HL-60 (cell line): ENCODE results near the gene MUTYH.

Experiments
- DNase-seq, 2 experiments: peaks; one replicate each; pipeline ENCODE4 v3.0.0-alpha.2; 2010 to 2020; ENCODE audit warnings: low read depth in 1 of 2, low spot score in 1 of 2
- H3K27ac ChIP-seq: fragments of 250-450 bp; sonication (Bioruptor Pico); replicated peaks from 2 replicates; pipeline ENCODE4 v1.5.1; 2020; ENCODE audit warnings: mild to moderate bottlenecking, moderate library complexity
- H3K27me3 ChIP-seq: fragments of 250-450 bp; sonication (Bioruptor Pico); 2 replicates; pipeline ENCODE4 v1.5.1; 2021; ENCODE audit warnings: mild to moderate bottlenecking, moderate library complexity; ENCODE audit not compliant: insufficient read depth, poor library complexity, severe bottlenecking
- H3K4me3 ChIP-seq: replicated peaks from 2 replicates; pipeline ENCODE4 v1.5.1; 2011; ENCODE audit warnings: mild to moderate bottlenecking, control low read depth, low read length; ENCODE audit not compliant: insufficient read depth
- GABPA ChIP-seq: IDR thresholded peaks from 2 replicates; pipeline ENCODE4 v1.6.1; 2012; ENCODE audit warnings: low read depth
- POLR2AphosphoS5 ChIP-seq: IDR thresholded peaks from 2 replicates; pipeline ENCODE4 v1.6.1; 2012; ENCODE audit warnings: low read depth
- SPI1 ChIP-seq: IDR thresholded peaks from 2 replicates; pipeline ENCODE4 v1.6.1; 2012; ENCODE audit warnings: low read depth, mild to moderate bottlenecking, borderline replicate concordance
- TF ChIP-seq, protein P1 (sequence below): IDR thresholded peaks from one replicate; pipeline ENCODE4 v1.5.1; 2011; ENCODE audit warnings: low read length, control low read depth, inconsistent platforms; ENCODE audit not compliant: insufficient read depth
- TF ChIP-seq, protein P2 (sequence below): IDR thresholded peaks from 2 replicates; pipeline ENCODE4 v1.6.1; 2012; ENCODE audit warnings: low read depth; ENCODE audit not compliant: insufficient replicate concordance

Gene MUTYH

DNA sequence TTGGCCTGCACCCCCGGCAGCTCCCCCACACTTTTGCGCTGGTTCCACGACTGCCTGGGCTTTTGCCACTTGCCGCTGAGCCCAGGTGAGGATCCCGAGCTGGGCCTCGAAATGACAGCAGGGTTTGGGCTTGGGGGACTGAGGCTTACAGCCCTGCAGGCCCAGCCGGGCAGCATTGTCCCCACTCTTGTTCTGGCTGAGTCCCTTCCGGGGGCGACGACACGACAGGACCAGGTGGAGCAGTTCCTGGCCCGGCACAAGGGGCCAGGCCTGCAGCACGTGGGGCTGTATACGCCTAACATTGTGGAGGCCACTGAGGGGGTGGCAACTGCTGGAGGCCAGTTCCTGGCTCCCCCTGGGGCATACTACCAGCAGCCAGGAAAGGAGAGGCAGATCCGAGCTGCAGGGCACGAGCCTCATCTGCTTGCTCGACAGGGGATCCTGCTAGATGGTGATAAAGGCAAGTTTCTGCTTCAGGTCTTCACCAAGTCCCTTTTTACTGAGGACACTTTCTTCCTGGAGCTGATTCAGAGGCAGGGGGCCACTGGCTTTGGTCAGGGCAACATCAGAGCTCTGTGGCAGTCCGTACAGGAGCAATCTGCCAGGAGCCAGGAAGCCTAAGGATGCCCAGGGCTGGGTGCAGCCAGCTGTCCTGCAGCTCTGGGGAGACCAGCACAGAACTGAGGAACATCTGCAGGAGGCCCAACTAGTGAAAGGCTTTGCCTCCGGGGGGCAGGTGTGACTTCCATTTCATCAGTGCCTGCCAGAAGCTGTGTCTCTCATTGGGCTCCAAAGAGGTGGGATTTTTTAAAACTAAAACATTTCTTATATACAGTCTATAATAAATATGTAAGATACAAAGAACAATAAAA is 12.4 kb downstream of the MUTYH start:
- DNase-seq, result peak; percentile 29 to 35
- TF ChIP-seq, protein P1, sequence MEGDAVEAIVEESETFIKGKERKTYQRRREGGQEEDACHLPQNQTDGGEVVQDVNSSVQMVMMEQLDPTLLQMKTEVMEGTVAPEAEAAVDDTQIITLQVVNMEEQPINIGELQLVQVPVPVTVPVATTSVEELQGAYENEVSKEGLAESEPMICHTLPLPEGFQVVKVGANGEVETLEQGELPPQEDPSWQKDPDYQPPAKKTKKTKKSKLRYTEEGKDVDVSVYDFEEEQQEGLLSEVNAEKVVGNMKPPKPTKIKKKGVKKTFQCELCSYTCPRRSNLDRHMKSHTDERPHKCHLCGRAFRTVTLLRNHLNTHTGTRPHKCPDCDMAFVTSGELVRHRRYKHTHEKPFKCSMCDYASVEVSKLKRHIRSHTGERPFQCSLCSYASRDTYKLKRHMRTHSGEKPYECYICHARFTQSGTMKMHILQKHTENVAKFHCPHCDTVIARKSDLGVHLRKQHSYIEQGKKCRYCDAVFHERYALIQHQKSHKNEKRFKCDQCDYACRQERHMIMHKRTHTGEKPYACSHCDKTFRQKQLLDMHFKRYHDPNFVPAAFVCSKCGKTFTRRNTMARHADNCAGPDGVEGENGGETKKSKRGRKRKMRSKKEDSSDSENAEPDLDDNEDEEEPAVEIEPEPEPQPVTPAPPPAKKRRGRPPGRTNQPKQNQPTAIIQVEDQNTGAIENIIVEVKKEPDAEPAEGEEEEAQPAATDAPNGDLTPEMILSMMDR, result no peak
- TF ChIP-seq POLR2AphosphoS5, result no peak; the same call in 1 of the 2 replicates
- no peak for TF ChIP-seq SPI1
- TF ChIP-seq, protein P2, sequence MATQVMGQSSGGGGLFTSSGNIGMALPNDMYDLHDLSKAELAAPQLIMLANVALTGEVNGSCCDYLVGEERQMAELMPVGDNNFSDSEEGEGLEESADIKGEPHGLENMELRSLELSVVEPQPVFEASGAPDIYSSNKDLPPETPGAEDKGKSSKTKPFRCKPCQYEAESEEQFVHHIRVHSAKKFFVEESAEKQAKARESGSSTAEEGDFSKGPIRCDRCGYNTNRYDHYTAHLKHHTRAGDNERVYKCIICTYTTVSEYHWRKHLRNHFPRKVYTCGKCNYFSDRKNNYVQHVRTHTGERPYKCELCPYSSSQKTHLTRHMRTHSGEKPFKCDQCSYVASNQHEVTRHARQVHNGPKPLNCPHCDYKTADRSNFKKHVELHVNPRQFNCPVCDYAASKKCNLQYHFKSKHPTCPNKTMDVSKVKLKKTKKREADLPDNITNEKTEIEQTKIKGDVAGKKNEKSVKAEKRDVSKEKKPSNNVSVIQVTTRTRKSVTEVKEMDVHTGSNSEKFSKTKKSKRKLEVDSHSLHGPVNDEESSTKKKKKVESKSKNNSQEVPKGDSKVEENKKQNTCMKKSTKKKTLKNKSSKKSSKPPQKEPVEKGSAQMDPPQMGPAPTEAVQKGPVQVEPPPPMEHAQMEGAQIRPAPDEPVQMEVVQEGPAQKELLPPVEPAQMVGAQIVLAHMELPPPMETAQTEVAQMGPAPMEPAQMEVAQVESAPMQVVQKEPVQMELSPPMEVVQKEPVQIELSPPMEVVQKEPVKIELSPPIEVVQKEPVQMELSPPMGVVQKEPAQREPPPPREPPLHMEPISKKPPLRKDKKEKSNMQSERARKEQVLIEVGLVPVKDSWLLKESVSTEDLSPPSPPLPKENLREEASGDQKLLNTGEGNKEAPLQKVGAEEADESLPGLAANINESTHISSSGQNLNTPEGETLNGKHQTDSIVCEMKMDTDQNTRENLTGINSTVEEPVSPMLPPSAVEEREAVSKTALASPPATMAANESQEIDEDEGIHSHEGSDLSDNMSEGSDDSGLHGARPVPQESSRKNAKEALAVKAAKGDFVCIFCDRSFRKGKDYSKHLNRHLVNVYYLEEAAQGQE, result no peak
- no peak for TF ChIP-seq GABPA
- Histone ChIP-seq H3K4me3 (peak overlapping the region; percentile 64), H3K27ac (peak overlapping the region; percentile 76), H3K27me3 (no peaks in the 10 kb centered on the region)

DNA sequence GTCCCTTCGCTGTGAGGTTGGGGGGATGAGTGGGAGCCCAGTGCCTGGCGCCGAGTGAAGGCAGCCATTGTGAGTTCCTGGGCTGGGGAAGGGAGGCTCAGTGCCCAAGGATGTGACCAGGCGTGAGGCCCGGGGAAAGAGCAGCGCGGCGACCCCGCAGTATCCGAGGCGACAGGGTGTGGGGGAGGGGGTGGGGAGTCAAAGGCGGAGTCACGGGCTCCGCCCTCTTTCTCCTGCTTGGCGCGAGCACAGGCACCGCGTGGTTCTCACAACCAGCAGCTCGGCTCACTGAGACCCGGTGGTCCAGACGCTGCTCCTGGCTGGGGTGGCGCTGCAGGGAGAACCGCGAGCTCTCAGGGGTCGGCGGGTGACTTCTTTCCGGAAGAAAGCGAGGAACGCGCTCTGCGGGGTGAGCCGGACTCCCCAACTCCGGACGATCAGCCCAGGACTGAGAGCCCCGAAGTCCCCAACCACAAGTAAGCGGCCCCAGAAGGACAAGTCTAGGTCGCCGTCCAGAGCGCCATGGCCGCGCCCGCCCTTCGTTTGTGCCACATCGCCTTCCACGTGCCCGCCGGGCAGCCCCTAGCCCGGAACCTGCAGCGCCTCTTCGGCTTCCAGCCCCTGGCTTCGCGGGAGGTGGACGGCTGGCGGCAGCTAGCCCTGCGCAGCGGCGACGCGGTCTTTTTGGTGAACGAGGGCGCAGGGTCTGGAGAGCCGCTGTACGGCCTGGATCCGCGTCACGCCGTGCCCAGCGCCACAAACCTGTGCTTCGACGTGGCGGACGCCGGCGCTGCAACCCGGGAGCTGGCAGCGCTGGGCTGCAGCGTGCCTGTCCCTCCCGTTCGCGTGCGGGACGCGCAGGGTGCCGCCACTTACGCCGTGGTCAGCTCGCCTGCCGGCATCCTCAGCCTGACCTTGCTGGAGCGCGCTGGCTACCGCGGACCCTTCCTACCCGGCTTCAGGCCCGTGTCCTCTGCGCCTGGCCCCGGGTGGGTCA is 13.3 kb downstream of the MUTYH start, which contains the start of gene HPDL:
Gene HPDL (plus strand): TSS at position 269 of the 997 bp plus-strand sequence. CDS start 254 bp downstream, at position 523.
- DNase-seq, result peak; percentile 65 to 88
- TF ChIP-seq GABPA (no peak), POLR2AphosphoS5 (peak; percentile 72; the same call in 1 of the 2 replicates), SPI1 (no peak)
- TF ChIP-seq, protein P1, result no peak
- TF ChIP-seq, protein P2, result peak; percentile 34
- H3K27me3 ChIP-seq, result no peaks in the 10 kb centered on the region
- H3K4me3 ChIP-seq, result peak within 1 kb of the TSS; percentile 64
- peak within 1 kb of the TSS; percentile 76 for H3K27ac ChIP-seq

DNA sequence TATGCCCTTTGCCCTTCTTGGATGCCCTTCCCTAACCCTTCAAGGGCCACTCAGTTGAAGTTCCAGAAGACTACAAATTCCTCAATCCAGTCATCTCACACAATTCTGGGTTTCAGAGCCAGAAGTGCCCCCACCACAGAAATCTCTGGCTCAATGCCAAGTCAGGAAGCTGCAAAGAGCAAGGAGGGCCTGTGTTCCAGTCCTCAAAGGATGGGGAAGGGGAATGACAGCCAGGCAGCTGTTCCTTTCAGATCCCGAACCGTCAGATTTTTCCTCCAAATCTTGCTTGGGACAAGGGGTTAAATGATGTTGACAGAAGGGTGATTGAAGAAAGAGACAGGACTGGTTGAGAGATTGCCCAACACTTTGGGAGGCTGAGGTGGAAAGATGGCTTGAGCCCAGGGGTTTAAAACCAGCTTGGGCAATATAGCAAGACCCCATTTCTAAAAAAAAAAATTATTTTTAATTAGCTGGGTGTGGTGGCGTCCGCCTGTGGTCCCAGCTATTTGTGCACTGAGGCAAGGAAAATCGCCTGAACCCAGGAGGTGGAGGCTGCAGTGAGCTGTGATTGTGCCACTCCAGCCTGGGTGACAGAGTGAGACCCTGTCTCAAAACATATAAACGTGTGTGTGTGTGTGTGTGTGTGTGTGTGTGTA is 14.3 kb downstream of the MUTYH start:
- DNase-seq, result no peak
- H3K27ac ChIP-seq, result no peak overlapping the region
- TF ChIP-seq, protein P2, result no peak
- TF ChIP-seq GABPA, result no peak
- TF ChIP-seq POLR2AphosphoS5, result no peak
- TF ChIP-seq, protein P1, result no peak
- TF ChIP-seq SPI1, result no peak

More for the DNA sequence above, 14.3 kb downstream of the MUTYH start:
- Histone ChIP-seq H3K4me3 (peak overlapping the region; percentile 64), H3K27me3 (no peaks in the 10 kb centered on the region)
